ENCODE data around the gene MYCBPAP.

Gene MYCBPAP

GRCh38 chr17:50517504-50518383 is 9.5 kb downstream of the MYCBPAP start:
- DNase-seq = no peak

DNA sequence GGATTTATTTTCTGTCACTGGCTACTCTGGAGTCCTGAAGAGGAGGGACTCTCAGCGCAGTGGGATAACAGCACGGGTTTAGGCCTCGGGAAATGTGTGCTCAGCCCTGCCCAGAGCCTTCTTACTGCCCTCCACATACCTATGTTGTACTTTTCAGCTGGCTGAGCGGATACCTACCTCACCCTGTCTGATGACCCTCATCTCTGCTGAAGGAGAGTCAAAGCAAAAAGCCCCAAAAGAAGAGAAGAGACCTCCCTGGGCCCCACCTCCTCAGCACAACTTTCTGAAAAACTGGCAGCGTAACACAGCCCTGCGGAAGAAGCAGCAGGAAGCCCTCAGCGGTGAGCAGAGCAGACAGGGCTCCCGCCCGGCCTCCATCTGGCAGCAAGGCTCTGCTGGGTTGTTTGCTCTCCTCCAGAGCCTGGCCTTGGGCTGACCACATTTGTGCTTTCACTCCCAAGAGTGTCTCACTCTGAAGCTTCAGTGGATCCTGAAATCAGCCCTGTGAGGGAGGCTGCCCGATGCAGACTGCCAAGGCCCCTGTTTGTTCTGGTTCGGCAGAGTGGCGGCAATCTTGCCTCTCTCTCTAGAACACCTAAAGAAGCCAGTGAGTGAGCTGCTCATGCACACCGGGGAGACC is 10.3 kb downstream of the MYCBPAP start:
- no peak for DNase-seq

- DNase-seq = no peak
These were observed 11.0 kb downstream of the MYCBPAP start for GRCh38 chr17:50519141-50519834.

GRCh38 chr17:50520483-50520882 is 12.2 kb downstream of the MYCBPAP start:
- DNase-seq = no peak

GRCh38 chr17:50521514-50521913 is 13.3 kb downstream of the MYCBPAP start:
- DNase-seq = no peak

DNA sequence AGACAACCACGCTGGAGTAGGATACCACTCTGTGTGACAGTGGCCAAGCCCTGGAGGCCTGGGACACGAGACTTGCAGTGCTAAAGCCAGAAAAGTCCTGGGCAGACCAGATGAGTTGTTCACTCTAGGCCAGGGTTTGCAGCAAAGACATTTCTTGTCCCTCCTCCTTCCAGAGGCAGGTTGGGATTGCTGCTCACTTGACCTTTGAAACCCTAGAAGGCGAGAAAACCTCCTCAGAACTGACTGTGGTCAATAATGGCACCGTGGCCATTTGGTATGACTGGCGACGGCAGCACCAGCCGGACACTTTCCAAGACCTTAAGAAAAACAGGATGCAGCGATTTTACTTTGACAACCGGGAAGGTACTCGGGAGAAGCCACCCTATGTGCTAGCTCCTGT is 14.5 kb downstream of the MYCBPAP start:
- no peak for DNase-seq

DNA sequence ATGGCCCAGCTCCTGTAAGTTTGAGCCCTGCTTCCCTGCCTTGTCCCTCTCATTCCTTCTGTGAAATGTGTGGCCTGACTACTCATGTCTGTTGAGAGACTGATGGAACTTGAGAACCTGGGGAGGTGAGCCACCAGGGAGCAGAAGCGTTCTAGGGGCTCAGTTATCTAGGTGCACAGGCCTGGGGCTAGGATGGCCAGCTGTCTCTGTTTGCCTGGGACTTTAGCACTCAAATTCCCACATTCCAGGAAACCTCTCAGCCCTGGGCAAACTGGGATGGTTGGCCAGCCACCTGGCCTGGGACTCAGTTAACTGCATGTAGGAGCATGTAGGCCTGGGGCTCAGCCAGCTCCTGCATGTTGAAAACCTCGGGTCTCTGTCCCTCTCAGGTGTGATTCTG is 15.0 kb downstream of the MYCBPAP start:
- DNase-seq = no peak

DNA sequence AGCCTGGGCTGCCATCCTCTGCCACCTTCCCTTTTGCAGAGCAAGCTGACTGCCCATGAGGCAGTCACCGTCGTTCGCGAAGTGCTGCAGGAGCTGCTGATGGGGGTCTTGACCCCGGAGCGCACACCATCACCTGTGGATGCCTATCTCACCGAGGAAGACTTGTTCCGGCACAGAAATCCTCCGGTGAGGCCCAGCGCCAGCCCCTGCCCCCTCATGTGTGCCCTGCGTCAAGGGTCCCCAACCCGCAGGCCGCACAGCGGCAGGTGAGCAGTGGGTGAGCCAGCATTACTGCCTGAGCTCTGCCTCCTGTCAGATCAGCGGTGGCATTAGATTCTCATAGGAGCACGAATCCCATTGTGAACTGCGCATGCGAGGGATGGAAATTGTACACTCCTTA is 16.6 kb downstream of the MYCBPAP start:
- DNase-seq = no peak

DNA sequence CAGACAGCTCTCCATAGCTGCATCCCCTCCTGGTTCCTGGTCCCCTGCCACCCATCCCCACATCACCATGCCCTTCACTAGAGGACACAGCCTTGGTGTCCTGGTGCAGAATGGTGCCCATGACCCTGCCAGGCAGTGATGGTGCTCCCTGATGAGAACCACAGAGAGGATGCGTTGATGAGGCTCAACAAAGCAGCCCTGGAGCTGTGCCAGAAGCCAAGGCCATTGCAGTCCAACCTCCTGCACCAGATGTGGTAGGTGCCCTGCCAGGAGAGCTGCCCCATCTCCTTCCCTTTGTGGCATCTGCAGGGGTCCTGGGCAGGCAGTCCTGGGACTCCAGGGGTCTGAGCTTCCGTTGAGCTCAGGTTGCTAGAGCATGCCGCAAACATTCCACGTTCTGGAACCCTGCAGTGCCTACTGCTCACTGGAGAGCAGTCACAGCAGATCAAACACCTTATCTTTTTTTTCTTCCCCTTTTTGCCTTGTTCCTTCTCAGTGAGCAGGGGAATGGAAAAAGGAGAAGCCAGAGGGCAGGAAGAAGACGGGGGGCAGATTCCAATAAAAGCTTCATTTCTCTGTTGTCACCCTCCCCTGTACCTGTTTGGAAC is 19.0 kb downstream of the MYCBPAP start:
- no peak for DNase-seq

DNA sequence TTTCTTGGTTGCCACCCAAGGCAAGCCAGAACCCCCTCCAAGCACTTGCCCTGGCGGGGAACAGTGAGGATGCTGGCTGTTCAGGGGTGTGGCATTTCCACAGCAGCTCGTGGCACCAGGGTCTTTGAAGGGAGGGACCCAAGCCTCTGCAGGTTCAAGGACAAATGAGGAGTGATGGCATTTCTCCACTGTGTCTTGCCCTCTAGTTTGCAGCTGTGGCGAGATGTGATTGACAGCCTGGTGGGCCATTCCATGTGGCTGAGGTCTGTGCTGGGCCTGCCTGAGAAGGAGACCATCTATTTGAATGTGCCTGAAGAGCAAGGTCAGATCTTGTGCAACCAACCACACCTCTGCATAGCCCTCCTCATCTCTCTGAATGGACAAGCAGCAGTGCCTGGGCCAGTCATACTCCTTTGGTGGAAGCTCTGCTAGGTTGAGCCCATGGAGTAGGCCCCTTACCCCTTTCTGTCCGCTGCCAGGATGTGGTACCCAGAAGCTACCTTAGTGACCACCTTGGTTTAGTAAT is 19.8 kb downstream of the MYCBPAP start:
- DNase-seq = no peak

DNA sequence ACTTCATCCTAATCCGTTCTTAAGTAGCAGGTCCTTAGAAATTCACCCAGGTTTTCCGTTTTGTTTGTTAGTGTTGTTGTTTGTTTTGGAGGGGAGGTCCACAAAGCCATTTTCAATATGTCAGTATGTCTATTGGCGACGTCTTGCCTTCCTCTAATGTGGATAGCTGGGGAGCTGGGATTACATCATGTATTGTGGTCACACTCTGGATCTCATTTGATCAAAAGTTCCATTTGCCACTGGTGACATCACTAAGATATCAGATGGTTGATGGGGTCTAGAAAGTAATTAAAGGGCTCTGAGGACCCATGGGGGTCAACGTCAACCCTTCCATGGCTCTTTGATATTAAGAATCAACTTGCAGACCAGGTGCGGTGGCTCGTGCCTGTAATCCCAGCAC is 21.6 kb downstream of the MYCBPAP start:
- no peak for DNase-seq

GRCh38 chr17:50531428-50532025 is 23.3 kb downstream of the MYCBPAP start:
- no peak for DNase-seq

GRCh38 chr17:50532452-50533024 is 24.3 kb downstream of the MYCBPAP start, which contains the start of gene EPN3:
Gene EPN3 (plus strand): TSS chr17:50532735. CDS start chr17:50536557, 3,822 bp downstream.
- DNase-seq = no peak

DNA sequence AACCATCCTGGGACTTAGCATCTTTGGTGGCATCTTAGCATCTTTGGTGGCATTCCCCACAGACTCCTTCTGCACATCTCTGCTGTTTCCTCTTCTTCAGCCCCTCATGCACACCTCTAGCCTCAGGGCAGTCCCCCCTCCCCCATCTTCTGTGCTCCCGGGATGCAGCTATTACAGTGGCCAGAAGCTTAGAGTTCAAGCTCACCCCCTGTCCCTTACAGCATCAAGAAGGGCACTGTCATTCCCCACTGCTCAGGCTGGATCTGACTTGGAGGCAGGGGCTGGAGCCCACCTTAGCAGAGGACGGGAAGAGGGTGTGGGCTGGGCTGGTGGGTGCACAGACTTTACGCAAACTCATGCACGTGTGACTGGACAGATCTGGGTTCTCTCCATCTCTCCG is 24.9 kb downstream of the MYCBPAP start:
- no peak for DNase-seq

DNA sequence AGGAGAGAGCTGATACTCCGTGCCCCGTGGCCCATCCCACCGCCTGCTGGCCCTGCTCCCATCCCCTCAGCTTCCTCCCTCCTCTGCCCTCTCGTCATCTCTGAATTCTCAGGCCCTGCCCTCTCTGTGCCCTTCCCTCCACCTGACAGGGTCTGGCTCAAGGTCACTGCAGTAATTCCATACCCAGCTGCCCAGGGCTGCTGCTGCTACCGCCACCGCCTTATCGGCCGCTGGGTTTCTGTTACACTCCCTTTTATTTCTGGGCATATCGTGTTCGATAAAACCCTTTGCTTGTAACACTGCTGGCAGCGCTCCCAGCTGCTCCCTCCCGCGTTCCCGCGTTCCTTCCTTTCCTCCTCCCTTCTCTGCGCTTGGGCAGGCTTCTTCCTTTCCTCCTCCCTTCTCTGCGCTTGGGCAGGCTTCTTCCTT is 25.5 kb downstream of the MYCBPAP start:
- no peak for DNase-seq

- no peak for DNase-seq
These were observed 26.2 kb downstream of the MYCBPAP start for GRCh38 chr17:50534222-50534978.

DNA sequence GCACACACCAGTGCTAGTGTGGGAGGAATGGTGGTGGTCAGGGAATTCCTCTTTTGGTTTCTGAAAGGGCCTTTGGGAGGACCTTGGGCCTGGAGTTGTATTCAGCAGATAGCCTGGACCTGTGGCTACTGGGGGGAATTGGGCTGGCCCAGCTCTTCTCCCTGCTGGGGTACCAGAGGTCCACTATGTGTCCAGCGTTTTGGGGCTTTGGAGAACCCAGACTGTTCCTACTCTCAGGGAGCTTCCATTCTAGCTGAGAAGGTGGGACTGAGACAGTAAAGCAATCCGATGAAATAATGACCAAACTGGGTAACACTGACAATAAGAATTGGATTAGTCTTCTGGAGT is 26.7 kb downstream of the MYCBPAP start:
- DNase-seq = no peak

DNA sequence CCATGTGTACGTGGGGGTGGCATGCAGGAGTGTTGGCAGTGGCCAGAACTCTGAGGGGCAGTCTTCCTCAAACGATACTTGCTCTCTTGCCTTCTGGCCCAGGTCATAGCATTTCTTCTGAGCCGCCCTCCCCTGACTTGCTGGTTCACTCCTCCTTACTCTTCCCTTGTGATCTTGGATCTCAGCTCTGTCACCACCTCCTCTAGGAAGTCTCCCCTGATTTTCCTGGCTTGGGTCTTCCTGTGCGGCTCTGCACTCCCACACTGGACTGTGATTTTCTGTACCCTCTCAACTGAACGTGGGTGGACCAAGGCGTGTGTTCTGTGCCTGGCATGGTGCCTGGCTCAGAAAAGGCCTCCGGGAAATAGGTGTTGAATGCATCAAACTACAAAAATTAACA is 27.2 kb downstream of the MYCBPAP start:
- no peak for DNase-seq

DNA sequence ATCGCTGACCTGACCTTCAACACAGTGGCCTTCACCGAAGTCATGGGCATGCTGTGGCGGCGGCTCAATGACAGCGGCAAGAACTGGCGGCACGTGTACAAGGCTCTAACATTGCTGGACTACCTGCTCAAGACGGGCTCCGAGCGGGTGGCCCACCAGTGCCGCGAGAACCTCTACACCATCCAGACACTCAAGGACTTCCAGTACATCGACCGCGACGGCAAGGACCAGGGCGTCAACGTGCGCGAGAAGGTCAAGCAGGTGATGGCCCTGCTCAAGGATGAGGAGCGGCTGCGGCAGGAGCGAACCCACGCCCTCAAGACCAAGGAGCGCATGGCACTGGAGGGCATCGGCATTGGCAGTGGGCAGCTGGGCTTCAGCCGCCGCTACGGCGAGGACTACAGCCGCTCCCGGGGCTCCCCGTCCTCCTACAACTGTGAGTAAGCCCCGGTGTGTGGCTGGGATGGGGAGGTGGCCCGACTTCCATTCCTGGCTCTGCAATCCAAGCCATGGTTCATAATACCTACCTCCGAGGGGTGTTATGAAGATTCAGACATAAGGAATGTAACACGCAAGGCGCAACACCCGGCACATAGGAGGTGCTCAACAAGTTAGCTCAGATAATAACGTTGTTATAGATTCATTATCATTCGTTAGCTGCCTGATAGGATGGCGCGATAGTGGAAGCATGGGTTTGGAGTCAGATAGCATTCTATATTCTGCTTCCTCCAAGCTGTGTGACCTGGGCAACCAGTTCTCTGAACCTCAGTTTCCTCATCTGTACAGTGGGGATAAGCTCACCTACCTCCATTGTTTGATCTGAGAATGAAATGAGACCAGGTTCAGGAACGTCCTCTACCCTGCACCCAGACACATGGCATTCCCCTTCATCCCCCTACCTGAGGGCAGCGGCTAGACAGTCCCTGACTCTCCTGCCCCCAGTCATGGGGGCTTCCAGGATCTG is 28.7 kb downstream of the MYCBPAP start:
- no peak for DNase-seq
